Measurements from ENCODE around the gene FBXL17. TPM values are rescaled to one million over a fixed set of nuclear protein-coding genes. Genes with fewer than 3 reads are reported as not detected.

FBXL17 gene
- total and polyA plus RNA-seq, 2 experiments from 2014 or later, result 1.8 to 13.1 TPM

GRCh38 chr5:107863125-107863524 is 518.8 kb downstream of the FBXL17 start:
- Histone ChIP-seq H2AFZ (no peak overlapping the region), H3K27me3 (replicated peaks; ENCODE audit: insufficient read depth) (no peaks in the 10 kb centered on the region), H3K4me2 (ENCODE audit: unreplicated experiment) (no peak overlapping the region), H3K9ac (no peak overlapping the region), H3K4me1 (ENCODE audit: insufficient read depth) (no peaks in the 10 kb centered on the region; the same call in 1 of the 2 replicates), H3K4me3 (no peak overlapping the region), H3K27ac (no peak overlapping the region), H3K36me3 (ENCODE audit: low read depth) (no peaks in the 10 kb centered on the region), H3F3A (ENCODE audit: insufficient read depth) (peaks cover 1% of the 10 kb centered on the region), H4K20me1 (ENCODE audit: insufficient read depth) (no peaks in the 10 kb centered on the region), H3K9me2 (ENCODE audit: insufficient read depth) (no peaks in the 10 kb centered on the region), H3K9me3 (ENCODE audit: low read depth) (no peaks in the 10 kb centered on the region), H3K79me2 (ENCODE audit: insufficient read depth) (no peaks in the 10 kb centered on the region)
- in situ Hi-C loops (cut with MboI), result no loop called here
- no peak for DNase-seq
- 96 to 97% methylated on average over 2 of the region's 2 CpGs for WGBS, 2 experiments (ENCODE audit: low coverage in 1 of 2, low lambda C conversion rate in 2 of 2, missing lambda C conversion rate in 2 of 2)
- no peak for TF ChIP-seq EZH2 (IDR thresholded peaks at IDR 0.05; ENCODE audit: insufficient read depth, poor library complexity, severe bottlenecking)
- no peak for TF ChIP-seq EZH2phosphoT487 (IDR thresholded peaks at IDR 0.05; ENCODE audit: insufficient read depth, low read depth)

DNA sequence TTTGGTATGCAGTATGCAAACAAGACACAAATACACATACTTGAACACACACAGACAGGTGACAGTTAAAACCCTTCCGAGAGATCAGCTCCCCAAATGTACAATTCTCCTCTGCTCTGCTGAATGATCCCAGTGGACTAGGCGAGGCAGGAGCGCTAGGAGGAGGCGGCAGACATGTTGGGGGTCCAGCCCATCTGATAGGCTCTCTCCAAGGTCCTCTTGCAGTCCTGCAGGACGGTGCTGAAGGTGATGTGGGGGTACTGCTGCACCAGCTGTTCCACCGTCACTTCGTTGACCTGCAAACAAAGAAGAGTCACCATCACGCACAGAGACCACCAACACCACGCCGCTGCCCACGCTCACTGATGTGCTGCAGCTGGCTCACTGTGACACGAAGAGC is 520.3 kb downstream of the FBXL17 start:
- Histone ChIP-seq H3K27ac (no peak overlapping the region), H3K9me3 (ENCODE audit: low read depth) (no peaks in the 10 kb centered on the region), H3K4me1 (ENCODE audit: insufficient read depth) (no peaks in the 10 kb centered on the region), H3K9me2 (ENCODE audit: insufficient read depth) (no peaks in the 10 kb centered on the region), H4K20me1 (ENCODE audit: insufficient read depth) (no peaks in the 10 kb centered on the region), H3K27me3 (replicated peaks; ENCODE audit: insufficient read depth) (no peaks in the 10 kb centered on the region), H3F3A (ENCODE audit: insufficient read depth) (no peaks in the 10 kb centered on the region), H2AFZ (no peak overlapping the region), H3K4me2 (ENCODE audit: unreplicated experiment) (no peak overlapping the region), H3K36me3 (ENCODE audit: low read depth) (no peaks in the 10 kb centered on the region), H3K9ac (no peak overlapping the region), H3K79me2 (ENCODE audit: insufficient read depth) (no peaks in the 10 kb centered on the region), H3K4me3 (no peak overlapping the region)
- 85 to 92% methylated on average over 12 of the region's 12 CpGs for WGBS, 2 experiments (ENCODE audit: low coverage in 1 of 2, low lambda C conversion rate in 2 of 2, missing lambda C conversion rate in 2 of 2)
- in situ Hi-C loops (cut with MboI), result no loop called here
- TF ChIP-seq EZH2phosphoT487 (IDR thresholded peaks at IDR 0.05; ENCODE audit: insufficient read depth, low read depth) (no peak), EZH2 (IDR thresholded peaks at IDR 0.05; ENCODE audit: insufficient read depth, poor library complexity, severe bottlenecking) (no peak)
- no peak for DNase-seq

DNA sequence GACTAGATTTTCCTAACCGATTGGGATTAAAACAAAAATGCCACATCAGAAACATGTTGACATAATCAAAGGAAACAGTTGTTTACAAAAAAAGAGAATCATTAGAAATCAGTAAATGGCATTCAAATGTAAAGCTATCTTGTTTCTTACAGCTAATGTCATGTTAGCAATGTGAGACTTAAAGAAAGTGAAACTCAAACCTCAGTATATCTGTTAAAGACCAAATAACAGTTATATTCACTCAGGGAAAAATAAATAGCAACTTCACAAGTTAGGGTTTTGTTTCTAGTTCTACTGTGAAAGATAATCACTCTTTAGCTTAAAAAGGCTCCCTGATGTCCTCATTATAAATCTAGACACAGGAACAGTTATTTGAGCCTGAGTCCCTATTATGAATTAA is 521.9 kb downstream of the FBXL17 start:
- no peak overlapping the region for H3K4me2 ChIP-seq (ENCODE audit: unreplicated experiment)
- no peak overlapping the region for H3K9ac ChIP-seq
- no peak overlapping the region for H3K4me3 ChIP-seq
- in situ Hi-C loops (cut with MboI), result no loop called here
- no peak for TF ChIP-seq EZH2 (IDR thresholded peaks at IDR 0.05; ENCODE audit: insufficient read depth, poor library complexity, severe bottlenecking)
- no peak for TF ChIP-seq EZH2phosphoT487 (IDR thresholded peaks at IDR 0.05; ENCODE audit: insufficient read depth, low read depth)
- H3K4me1 ChIP-seq (ENCODE audit: insufficient read depth), result no peaks in the 10 kb centered on the region
- H3K27me3 ChIP-seq (replicated peaks; ENCODE audit: insufficient read depth), result no peaks in the 10 kb centered on the region
- 60 to 74% methylated on average over 1 of the region's 1 CpG for WGBS, 2 experiments (ENCODE audit: low coverage in 1 of 2, low lambda C conversion rate in 2 of 2, missing lambda C conversion rate in 2 of 2)
- H3K9me2 ChIP-seq (ENCODE audit: insufficient read depth), result no peaks in the 10 kb centered on the region
- DNase-seq, result no peak
- H4K20me1 ChIP-seq (ENCODE audit: insufficient read depth), result no peaks in the 10 kb centered on the region
- no peak overlapping the region for H3K27ac ChIP-seq
- no peaks in the 10 kb centered on the region for H3K9me3 ChIP-seq (ENCODE audit: low read depth)
- H3F3A ChIP-seq (ENCODE audit: insufficient read depth), result no peaks in the 10 kb centered on the region
- H3K36me3 ChIP-seq (ENCODE audit: low read depth), result no peaks in the 10 kb centered on the region
- H2AFZ ChIP-seq, result no peak overlapping the region
- H3K79me2 ChIP-seq (ENCODE audit: insufficient read depth), result no peaks in the 10 kb centered on the region

GRCh38 chr5:107858788-107859187 is 523.1 kb downstream of the FBXL17 start:
- H3F3A ChIP-seq (ENCODE audit: insufficient read depth), result no peaks in the 10 kb centered on the region
- WGBS, 2 experiments (ENCODE audit: low coverage in 1 of 2, low lambda C conversion rate in 2 of 2, missing lambda C conversion rate in 2 of 2), result 75 to 83% methylated on average over 3 of the region's 3 CpGs

DNA sequence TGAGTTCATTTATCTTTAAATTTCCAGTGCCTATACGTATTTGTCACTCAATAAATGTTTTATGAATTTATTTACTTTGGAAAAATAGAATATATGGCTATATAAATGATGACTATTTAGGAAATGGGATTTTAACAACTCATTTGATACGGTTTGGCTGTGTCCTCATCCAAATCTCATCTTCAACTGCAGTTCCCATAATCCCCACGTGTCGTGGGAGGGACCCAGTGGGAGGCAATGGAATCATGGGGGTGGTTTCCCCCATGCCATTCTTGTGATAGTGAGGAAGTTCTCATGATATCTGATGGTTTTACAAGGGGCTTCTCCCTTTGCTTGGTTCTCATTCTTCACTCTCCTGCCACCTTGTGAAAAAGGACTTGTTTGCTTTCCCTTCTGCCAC is 523.6 kb downstream of the FBXL17 start:
- Histone ChIP-seq H3K79me2 (ENCODE audit: insufficient read depth) (no peaks in the 10 kb centered on the region), H2AFZ (no peak overlapping the region), H4K20me1 (ENCODE audit: insufficient read depth) (no peaks in the 10 kb centered on the region), H3K4me1 (ENCODE audit: insufficient read depth) (no peaks in the 10 kb centered on the region), H3K9ac (no peak overlapping the region), H3F3A (ENCODE audit: insufficient read depth) (no peaks in the 10 kb centered on the region), H3K27me3 (replicated peaks; ENCODE audit: insufficient read depth) (no peaks in the 10 kb centered on the region), H3K4me3 (no peak overlapping the region), H3K9me2 (ENCODE audit: insufficient read depth) (no peaks in the 10 kb centered on the region), H3K27ac (no peak overlapping the region), H3K9me3 (ENCODE audit: low read depth) (no peaks in the 10 kb centered on the region), H3K4me2 (ENCODE audit: unreplicated experiment) (no peak overlapping the region), H3K36me3 (ENCODE audit: low read depth) (no peaks in the 10 kb centered on the region)
- no peak for TF ChIP-seq EZH2 (IDR thresholded peaks at IDR 0.05; ENCODE audit: insufficient read depth, poor library complexity, severe bottlenecking)
- no peak for TF ChIP-seq EZH2phosphoT487 (IDR thresholded peaks at IDR 0.05; ENCODE audit: insufficient read depth, low read depth)
- WGBS, 2 experiments (ENCODE audit: low coverage in 1 of 2, low lambda C conversion rate in 2 of 2, missing lambda C conversion rate in 2 of 2), result 80 to 81% methylated on average over 4 of the region's 4 CpGs
- in situ Hi-C loops (cut with MboI), result no loop called here
- DNase-seq, result no peak

More at GRCh38 chr5:107858788-107859187, 523.1 kb downstream of the FBXL17 start:
- no peak for TF ChIP-seq EZH2phosphoT487 (IDR thresholded peaks at IDR 0.05; ENCODE audit: insufficient read depth, low read depth)
- TF ChIP-seq EZH2 (IDR thresholded peaks at IDR 0.05; ENCODE audit: insufficient read depth, poor library complexity, severe bottlenecking), result no peak
- no peak overlapping the region for H3K9ac ChIP-seq
- no peaks in the 10 kb centered on the region for H3K79me2 ChIP-seq (ENCODE audit: insufficient read depth)
- no peaks in the 10 kb centered on the region for H3K27me3 ChIP-seq (replicated peaks; ENCODE audit: insufficient read depth)
- no peaks in the 10 kb centered on the region for H3K9me2 ChIP-seq (ENCODE audit: insufficient read depth)
- no peaks in the 10 kb centered on the region for H3K9me3 ChIP-seq (ENCODE audit: low read depth)
- no peaks in the 10 kb centered on the region for H3K4me1 ChIP-seq (ENCODE audit: insufficient read depth)
- no peaks in the 10 kb centered on the region for H4K20me1 ChIP-seq (ENCODE audit: insufficient read depth)
- H3K4me2 ChIP-seq (ENCODE audit: unreplicated experiment), result no peak overlapping the region
- no peak overlapping the region for H2AFZ ChIP-seq
- DNase-seq, result no peak
- H3K36me3 ChIP-seq (ENCODE audit: low read depth), result no peaks in the 10 kb centered on the region
- no peak overlapping the region for H3K27ac ChIP-seq
- in situ Hi-C loops (cut with MboI), result no loop called here
- H3K4me3 ChIP-seq, result no peak overlapping the region

Measured in GM23248 (cell line).